Measurements from ENCODE around the gene FHIT.

GRCh38 chr3:59796456-59796855 lies 1454.8 kb downstream of the FHIT start:
- TF ChIP-seq POLR2A (IDR thresholded peaks at IDR 0.05) (no peak), CTCF (IDR thresholded peaks at IDR 0.05 in 4 of 5, conservative IDR thresholded peaks at IDR 0.05 in 1 of 5) (no peak)
